ENCODE data around the gene SH3BP1. TPM values are rescaled to one million over a fixed set of nuclear protein-coding genes. Genes with fewer than 3 reads are reported as not detected.

SH3BP1 gene
- total RNA-seq, 1 donor from 2014 or later: 15.1 TPM

GRCh38 chr22:37624017-37624365, 15.5 kb upstream of the SH3BP1 start:
- TF ChIP-seq CTCF (conservative IDR thresholded peaks at IDR 0.05; ENCODE audit: low read depth, low read length): no peak
- no peak overlapping the region for H3K4me3 ChIP-seq (ENCODE audit: low read depth, low read length)
- DNase-seq (ENCODE audit: low read depth): no peak

- H3K4me3 ChIP-seq (ENCODE audit: low read depth, low read length): no peak overlapping the region
- no peak for TF ChIP-seq CTCF (conservative IDR thresholded peaks at IDR 0.05; ENCODE audit: low read depth, low read length)
- DNase-seq (ENCODE audit: low read depth): no peak
Observed at GRCh38 chr22:37624876-37625275, 14.6 kb upstream of the SH3BP1 start.

- H3K4me3 ChIP-seq (ENCODE audit: low read depth, low read length): no peak overlapping the region
- TF ChIP-seq CTCF (conservative IDR thresholded peaks at IDR 0.05; ENCODE audit: low read depth, low read length): no peak
- DNase-seq (ENCODE audit: low read depth): no peak
Observed at GRCh38 chr22:37625737-37626136, 13.7 kb upstream of the SH3BP1 start.

- TF ChIP-seq CTCF (conservative IDR thresholded peaks at IDR 0.05; ENCODE audit: low read depth, low read length): no peak
- no peak overlapping the region for H3K4me3 ChIP-seq (ENCODE audit: low read depth, low read length)
- DNase-seq (ENCODE audit: low read depth): no peak
Observed at GRCh38 chr22:37626144-37626543, 13.3 kb upstream of the SH3BP1 start.

- no peak for TF ChIP-seq CTCF (conservative IDR thresholded peaks at IDR 0.05; ENCODE audit: low read depth, low read length)
- no peak overlapping the region for H3K4me3 ChIP-seq (ENCODE audit: low read depth, low read length)
- DNase-seq (ENCODE audit: low read depth): no peak
Observed at GRCh38 chr22:37626556-37627075, 12.9 kb upstream of the SH3BP1 start.

GRCh38 chr22:37627121-37627520, 12.3 kb upstream of the SH3BP1 start:
- H3K4me3 ChIP-seq (ENCODE audit: low read depth, low read length): no peak overlapping the region
- no peak for DNase-seq (ENCODE audit: low read depth)
- no peak for TF ChIP-seq CTCF (conservative IDR thresholded peaks at IDR 0.05; ENCODE audit: low read depth, low read length)

- no peak for TF ChIP-seq CTCF (conservative IDR thresholded peaks at IDR 0.05; ENCODE audit: low read depth, low read length)
- H3K4me3 ChIP-seq (ENCODE audit: low read depth, low read length): no peak overlapping the region
- no peak for DNase-seq (ENCODE audit: low read depth)
Observed at GRCh38 chr22:37627545-37627944, 11.9 kb upstream of the SH3BP1 start.

Data from epithelial cell of proximal tubule (primary cell).